Eye (tissue), 1 donor: ENCODE measurements around the gene PTPRN2.
"Not testable (repeated sequence)": the region's sequence is repeated elsewhere in the genome, so short reads cannot be mapped to it uniquely, and the experiment has no call there.

Source experiments
- DNase-seq: peaks from one replicate; pipeline ENCODE4 v3.0.0-alpha.2; 2015

Gene PTPRN2

DNA sequence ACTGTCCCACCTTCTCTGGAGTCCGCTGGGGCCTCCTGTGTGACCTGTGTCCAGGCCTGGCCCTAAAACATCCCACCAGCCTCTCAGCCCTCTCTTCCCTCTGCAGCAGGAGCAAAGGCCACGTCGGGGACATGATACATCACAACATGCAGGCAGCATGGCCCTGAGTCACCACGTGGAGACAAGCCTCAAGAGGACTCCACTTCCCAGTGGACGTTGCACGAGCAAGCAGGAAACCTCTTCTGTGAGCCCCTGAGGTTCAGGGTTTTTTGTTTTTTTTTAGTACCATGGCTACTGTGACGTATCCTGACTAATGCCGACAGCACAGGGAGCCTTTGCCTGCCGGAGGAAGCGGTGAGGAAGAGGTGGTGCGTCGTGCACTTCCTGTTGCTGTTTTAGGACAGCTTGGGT is 1084.9 kb downstream of the PTPRN2 start:
- DNase-seq: no peak

DNA sequence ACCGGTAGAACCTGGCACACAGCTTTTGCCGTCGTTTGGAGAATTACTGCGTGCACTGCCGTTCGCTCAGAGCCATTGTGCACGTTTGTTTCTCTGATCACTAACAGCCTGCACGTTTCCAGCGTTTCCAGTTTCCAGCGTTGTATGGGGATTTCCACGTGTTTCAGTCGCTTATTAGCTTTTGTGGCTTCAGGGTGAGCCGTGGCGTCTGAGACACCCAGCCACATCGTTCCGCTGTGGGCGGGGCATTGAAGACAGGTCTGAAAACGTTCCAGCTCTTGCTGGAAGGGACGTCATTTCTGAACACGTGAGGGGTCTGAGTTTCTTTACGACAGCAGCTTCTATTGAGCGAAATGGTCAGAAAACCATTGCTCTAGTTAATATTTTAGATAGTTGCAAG is 1086.0 kb downstream of the PTPRN2 start:
- DNase-seq: no peak

DNA sequence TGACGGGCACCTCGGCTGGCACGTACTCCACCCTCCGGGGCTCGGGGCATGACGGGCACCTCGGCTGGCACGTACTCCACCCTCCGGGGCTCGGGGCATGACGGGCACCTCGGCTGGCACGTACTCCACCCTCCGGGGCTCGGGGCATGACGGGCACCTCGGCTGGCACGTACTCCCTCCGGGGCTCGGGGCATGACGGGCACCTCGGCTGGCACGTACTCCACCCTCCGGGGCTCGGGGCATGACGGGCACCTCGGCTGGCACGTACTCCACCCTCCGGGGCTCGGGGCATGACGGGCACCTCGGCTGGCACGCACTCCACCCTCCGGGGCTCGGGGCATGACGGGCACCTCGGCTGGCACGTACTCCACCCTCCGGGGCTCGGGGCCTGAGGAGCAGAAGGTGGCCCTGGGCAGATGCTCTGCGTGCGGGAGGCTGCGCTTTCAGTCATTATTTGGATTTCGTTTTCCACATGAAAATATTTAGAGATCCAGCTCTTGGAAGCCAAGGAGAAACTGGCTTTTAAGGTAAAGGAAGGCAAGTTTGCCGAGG is 1086.6 kb downstream of the PTPRN2 start:
- not testable (repeated sequence) for DNase-seq

DNA sequence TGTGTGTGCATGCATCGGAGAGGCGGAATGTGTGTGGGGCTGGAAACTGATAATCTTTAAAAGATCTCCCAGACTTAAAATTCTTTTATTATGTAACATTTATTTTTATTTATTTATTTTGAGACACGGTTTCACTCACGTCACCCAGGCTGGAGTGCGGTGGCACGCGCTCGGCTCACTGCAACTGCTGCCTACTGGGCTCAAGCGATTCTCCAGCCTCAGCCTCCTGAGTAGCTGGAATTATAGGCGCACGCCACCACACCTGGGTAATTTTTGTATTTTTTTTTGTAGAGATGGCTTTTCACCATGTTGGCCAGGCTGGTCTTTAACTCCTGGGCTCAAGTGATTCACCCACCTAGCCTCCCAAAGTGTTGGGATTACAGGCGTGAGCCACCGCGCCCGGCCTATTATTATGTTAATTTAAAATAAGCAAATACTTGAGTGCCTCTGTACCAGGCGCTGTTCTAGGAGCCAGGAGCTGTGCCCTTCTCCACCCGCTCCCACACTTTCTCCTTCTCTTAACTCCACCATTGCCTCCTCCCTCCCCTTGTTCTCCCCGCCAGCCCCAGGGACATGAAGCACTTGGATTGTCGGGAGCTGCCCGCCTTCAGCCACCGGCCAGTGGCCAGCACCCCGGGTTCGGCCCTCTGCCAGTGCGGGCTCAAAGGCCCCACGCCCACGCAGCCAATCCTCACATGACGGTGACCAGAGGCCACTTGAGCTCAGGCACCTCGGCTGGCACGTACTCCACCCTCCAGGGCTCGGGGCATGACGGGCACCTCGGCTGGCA is 1087.3 kb downstream of the PTPRN2 start:
- no peak for DNase-seq

DNA sequence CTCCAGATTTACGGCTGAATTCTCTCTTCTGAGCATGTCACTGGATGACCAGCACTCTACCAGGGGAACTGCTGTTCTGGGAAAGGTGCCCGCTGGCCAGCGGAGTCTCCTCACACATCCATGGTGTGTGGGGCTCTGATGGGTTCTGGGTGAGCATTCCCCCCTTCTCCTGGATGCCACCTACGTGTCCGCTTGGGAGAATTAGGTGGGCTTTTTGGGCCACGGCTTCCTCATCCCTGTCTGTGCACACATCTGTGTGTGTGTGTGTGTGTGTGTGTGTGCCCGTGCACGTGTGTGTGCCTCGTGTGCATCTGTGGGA is 1087.8 kb downstream of the PTPRN2 start:
- no peak for DNase-seq

DNA sequence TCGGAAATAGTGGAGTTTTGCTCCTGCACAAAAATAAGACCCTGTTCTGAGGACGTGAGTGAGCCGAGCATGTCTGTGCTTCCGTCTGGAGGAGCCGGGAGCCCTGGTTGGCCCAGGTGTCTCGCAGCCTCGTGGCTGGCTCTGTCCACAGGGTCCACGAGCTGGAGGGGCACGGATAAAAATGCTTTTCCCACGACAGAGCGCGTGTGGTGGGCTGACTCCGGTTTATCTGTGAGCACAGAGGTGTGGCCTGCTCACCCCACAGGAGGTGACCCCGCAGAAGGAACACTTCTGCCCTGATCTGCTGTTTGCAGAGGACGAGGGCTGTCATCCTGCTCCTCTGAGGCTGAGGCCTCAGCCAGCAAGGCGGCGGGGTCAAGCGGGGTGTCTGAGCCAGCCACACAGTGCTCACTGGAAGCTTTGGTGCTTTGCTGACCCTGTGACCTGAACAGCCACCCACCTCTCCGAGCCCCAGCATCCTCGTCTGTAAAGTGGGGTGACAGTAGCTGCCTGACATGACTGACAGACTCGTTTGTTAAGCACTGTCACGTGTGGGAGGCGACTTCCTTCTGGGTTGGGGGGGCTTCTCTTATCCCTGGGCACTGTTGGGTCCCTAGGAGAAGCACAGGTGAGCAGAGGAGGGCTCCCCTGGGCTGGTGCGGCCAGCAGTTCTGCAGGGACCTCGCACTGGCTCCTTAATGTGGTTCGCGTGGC is 1088.3 kb downstream of the PTPRN2 start:
- no peak for DNase-seq

GRCh38 chr7:157498657-157499056 is 1089.0 kb downstream of the PTPRN2 start:
- DNase-seq: no peak

GRCh38 chr7:157497744-157498651 is 1089.6 kb downstream of the PTPRN2 start:
- DNase-seq: no peak

DNA sequence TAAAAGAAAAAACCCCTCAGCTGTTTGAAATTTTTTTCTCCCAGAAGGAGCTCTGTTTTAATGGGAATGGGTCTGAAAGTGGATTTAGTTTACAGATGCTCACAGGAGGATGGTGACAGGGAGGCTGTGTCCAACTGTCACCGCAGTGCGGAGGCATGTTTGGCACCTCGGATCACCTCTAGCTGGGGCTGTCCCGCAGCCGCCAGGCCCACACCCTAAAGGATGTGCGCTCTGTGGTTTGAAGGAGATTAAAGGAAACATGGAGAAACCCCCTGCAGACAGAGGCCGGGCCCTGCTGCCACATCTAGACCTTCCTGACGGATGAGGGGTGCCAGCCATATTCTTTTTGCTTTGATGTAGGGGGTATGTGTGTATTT is 1090.3 kb downstream of the PTPRN2 start:
- no peak for DNase-seq

- no peak for DNase-seq
These were observed 1091.0 kb downstream of the PTPRN2 start for GRCh38 chr7:157496416-157497275.

GRCh38 chr7:157495594-157495993 is 1092.0 kb downstream of the PTPRN2 start:
- DNase-seq: no peak

GRCh38 chr7:157495177-157495553 is 1092.5 kb downstream of the PTPRN2 start:
- DNase-seq: no peak

DNA sequence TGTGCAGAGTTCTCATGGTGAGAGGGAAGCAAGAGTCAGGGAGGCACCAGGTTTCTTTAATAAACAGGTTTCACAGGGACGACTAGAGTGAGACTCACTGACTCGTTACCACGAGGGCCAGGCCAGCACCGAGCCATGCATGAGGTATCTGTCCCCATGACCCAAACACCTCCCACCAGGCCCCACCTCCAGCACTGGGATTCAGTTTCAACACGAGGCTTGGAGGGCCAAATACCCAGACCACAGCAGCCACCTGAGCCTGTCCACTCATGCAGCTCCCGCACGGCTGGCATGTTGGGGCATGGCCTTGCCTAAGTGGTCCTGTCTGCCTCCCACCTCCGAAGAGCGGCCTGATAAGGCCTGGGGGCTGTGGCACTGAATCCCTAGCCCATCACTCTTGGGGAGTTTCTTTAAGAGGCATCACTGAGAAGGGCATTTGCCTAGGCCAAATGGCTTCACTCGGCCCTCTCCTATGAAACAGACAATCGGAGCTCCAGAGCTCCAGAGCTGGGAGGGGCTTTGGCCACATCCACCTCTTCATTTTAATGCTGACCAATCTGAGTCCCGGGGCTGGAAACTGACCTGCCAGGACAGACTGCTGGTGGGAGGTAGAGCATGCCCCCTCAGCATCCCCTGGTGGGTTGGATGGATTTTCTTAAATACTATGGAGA is 1093.0 kb downstream of the PTPRN2 start:
- DNase-seq: no peak

GRCh38 chr7:157493776-157494175 is 1093.8 kb downstream of the PTPRN2 start:
- no peak for DNase-seq

DNA sequence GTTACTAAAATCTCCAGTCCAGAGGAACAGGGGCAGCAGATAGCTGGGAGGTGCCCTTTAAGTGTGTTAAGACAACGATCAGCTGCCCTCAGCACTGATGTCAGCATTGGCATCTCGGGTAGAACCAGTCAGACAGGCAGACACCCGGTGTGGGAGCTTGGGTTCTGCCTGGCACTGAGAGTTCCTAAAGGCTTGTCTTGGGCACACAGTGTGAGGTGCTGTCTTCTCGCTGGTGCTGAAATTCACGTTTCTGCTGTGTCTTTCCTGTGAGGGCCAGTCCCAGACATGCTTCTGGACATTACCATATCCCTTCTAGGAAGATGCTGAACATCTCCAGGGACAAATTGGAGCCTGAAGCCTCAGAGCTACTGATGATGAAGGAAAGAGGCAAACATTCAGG is 1094.6 kb downstream of the PTPRN2 start:
- no peak for DNase-seq

DNA sequence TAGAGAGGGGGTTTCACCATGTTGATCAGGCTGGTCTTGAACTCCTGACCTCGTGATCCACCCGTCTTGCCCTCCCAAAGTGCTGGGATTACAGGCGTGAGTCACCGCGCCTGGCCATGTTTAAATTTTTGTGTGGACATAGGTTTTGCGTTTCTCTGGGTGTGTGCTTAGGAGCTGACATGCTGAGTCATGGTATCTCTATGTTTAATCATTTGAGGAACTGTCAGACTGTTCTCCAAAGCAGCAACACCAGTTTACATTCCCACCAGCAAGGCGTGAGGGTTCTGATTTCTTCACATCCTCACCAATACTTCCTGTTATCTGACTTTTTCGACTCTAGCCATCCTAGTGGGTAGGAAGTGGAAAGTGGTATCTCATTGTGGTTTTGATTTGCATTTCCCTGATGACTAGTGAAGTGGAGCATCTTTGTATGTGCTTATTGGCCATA is 1097.1 kb downstream of the PTPRN2 start:
- DNase-seq: no peak

DNA sequence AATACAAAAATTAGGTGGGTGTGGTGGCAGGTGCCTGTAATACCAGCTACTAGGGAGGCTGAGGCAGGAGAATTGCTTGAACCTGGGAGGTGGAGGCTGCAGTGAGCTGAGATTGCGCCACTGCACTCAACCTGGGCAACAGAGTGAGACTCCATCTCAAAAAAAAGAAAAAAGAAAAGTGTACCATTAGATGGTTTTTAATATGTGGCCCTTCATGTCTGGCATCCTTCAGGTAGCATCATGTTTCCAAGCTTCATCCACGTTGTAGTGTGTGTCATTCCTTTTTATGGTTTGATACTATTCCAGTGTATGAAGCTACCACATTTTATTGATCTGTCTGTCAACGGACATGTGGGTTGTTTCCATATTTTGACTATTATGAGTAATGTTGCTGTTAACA is 1097.8 kb downstream of the PTPRN2 start:
- DNase-seq: not testable (repeated sequence)
